Prostate gland (tissue), 2 donors: Measurements from ENCODE around the gene NCAM1. TPM values are rescaled to one million over a fixed set of nuclear protein-coding genes. Genes with fewer than 3 reads are reported as not detected.

Experiments
- DNase-seq: peaks from one replicate; pipeline ENCODE4 v3.0.0-alpha.2; 2019; ENCODE audit warnings: low spot score
- H3K27ac ChIP-seq, 2 donors: fragments of 200-600 bp; sonication (generic); 2 replicates each; pipeline ENCODE4 v1.5.1; 2017 to 2019
- H3K27me3 ChIP-seq: fragments of 200-600 bp; sonication (generic); replicated peaks from 2 replicates; pipeline ENCODE4 v1.5.1; 2019; ENCODE audit not compliant: insufficient read depth
- H3K36me3 ChIP-seq, 2 donors: fragments of 200-600 bp; sonication (generic); 1 replicate in 1 of 2; 2 replicates in 1 of 2; pipeline versions ENCODE4 v1.5.1 to v1.8.1; 2017 to 2019
- H3K4me1 ChIP-seq: fragments of 200-600 bp; sonication (generic); replicated peaks from 2 replicates; pipeline ENCODE4 v1.5.1; 2019
- H3K4me3 ChIP-seq, 2 donors: fragments of 200-600 bp; sonication (generic); 2 replicates each; pipeline ENCODE4 v1.5.1; 2017 to 2019
- H3K9me3 ChIP-seq: fragments of 200-600 bp; sonication (generic); 2 replicates; pipeline ENCODE4 v1.5.1; 2017
- CTCF ChIP-seq, 4 experiments: fragments of 200-600 bp in 2 of 4; fragments of 450-650 bp in 2 of 4; sonication (generic) in 2 of 4; IDR thresholded peaks; 1 replicate in 3 of 4; 2 replicates in 1 of 4; pipeline ENCODE4 v1.5.1; 2016 to 2019; ENCODE audit warnings: antibody characterized with exemption in 4 of 4, mild to moderate bottlenecking in 2 of 4, moderate library complexity in 2 of 4
- POLR2A ChIP-seq: fragments of 450-650 bp; IDR thresholded peaks from one replicate; pipeline ENCODE4 v1.6.1; 2016; ENCODE audit warnings: antibody characterized with exemption, mild to moderate bottlenecking
- POLR2AphosphoS5 ChIP-seq: sonication (generic); formaldehyde crosslinking; IDR thresholded peaks from one replicate; pipeline ENCODE4 v1.6.1; 2017; ENCODE audit warnings: antibody characterized with exemption
- WGBS: methylation state at CpG from one replicate; pipeline ENCODE4 v1.1.5; 2018; 5-methylcytosine and 5-hydroxymethylcytosine counted together
- intact Hi-C: fragments of 100-400 bp; cut with DNase I; formaldehyde crosslinking; loops from one replicate; pipeline ENCODE4 v1.14.2; 2022
- total RNA-seq, 2 donors: library from RNA; depleted of rRNA; stranded (reverse); fragments of >200 nt; gene quantifications; one replicate each; pipeline ENCODE4 v1.1.0, GENCODE V29; 2016

The NCAM1 gene
- total RNA-seq, 2 donors from 2014 or later: 3.8 to 39.7 TPM

GRCh38 chr11:113305440-113306336 is 344.5 kb downstream of the NCAM1 start:
- no peaks in the 10 kb centered on the region for H3K9me3 ChIP-seq
- H3K27ac ChIP-seq: no peak overlapping the region
- intact Hi-C loops: loop anchor here (2.0 kb wide), 2 partner anchors 227 to 425 kb away; no protein-coding TSS in a partner anchor
- peak; percentile 76 for DNase-seq
- no peak overlapping the region for H3K4me3 ChIP-seq
- H3K4me1 ChIP-seq: no peaks in the 10 kb centered on the region
- H3K36me3 ChIP-seq: no peaks in the 10 kb centered on the region
- WGBS: 41% methylated on average over 12 of the region's 12 CpGs
- H3K27me3 ChIP-seq: no peaks in the 10 kb centered on the region
- TF ChIP-seq POLR2A (no peak), CTCF (IDR thresholded peaks at IDR 0.05) (peak; percentile 68 to 94 (median 92)), POLR2AphosphoS5 (peak; percentile 43)

- intact Hi-C loops: no loop called here
- H3K27me3 ChIP-seq: no peaks in the 10 kb centered on the region
- no peak for DNase-seq
- H3K9me3 ChIP-seq: no peaks in the 10 kb centered on the region
- WGBS: 43% methylated on average over 2 of the region's 2 CpGs
- no peak overlapping the region for H3K27ac ChIP-seq
- H3K4me1 ChIP-seq: no peaks in the 10 kb centered on the region
- TF ChIP-seq POLR2A: no peak
- no peak for TF ChIP-seq CTCF (IDR thresholded peaks at IDR 0.05)
- TF ChIP-seq POLR2AphosphoS5: no peak
- H3K4me3 ChIP-seq: no peak overlapping the region
- no peaks in the 10 kb centered on the region for H3K36me3 ChIP-seq
Measured at GRCh38 chr11:113308601-113309000, 347.4 kb downstream of the NCAM1 start.

GRCh38 chr11:113311536-113311935 is 350.3 kb downstream of the NCAM1 start:
- Histone ChIP-seq H3K27ac (no peak overlapping the region), H3K4me1 (peaks cover under 1% of the 10 kb centered on the region), H3K4me3 (no peak overlapping the region), H3K36me3 (no peaks in the 10 kb centered on the region), H3K27me3 (no peaks in the 10 kb centered on the region), H3K9me3 (no peaks in the 10 kb centered on the region)
- TF ChIP-seq POLR2AphosphoS5 (no peak), POLR2A (no peak), CTCF (IDR thresholded peaks at IDR 0.05) (no peak)
- WGBS: 81% methylated on average over 1 of the region's 1 CpG
- intact Hi-C loops: loop anchor here (5.0 kb wide), 1 partner anchor 76 kb away; the partner anchor contains the start of gene ANKK1
- DNase-seq: no peak

- no peak for TF ChIP-seq POLR2A
- no peak for TF ChIP-seq CTCF (IDR thresholded peaks at IDR 0.05)
- no peak for TF ChIP-seq POLR2AphosphoS5
- Histone ChIP-seq H3K4me1 (peaks cover 4% of the 10 kb centered on the region), H3K9me3 (no peaks in the 10 kb centered on the region), H3K27ac (peak overlapping the region; percentile 85 to 89), H3K36me3 (no peaks in the 10 kb centered on the region), H3K27me3 (no peaks in the 10 kb centered on the region), H3K4me3 (no peak overlapping the region)
- intact Hi-C loops: loop anchor here (5.0 kb wide), 1 partner anchor 74 kb away; the partner anchor contains the start of gene ANKK1
- no peak for DNase-seq
- WGBS: 67% methylated on average over 3 of the region's 3 CpGs
Measured at GRCh38 chr11:113313601-113314000, 352.4 kb downstream of the NCAM1 start.
